NB4 (cell line): ENCODE measurements around the gene CNGA1.

Experiments
- CTCF ChIP-seq: IDR thresholded peaks from one replicate; pipeline ENCODE4 v1.5.1; 2012; ENCODE audit warnings: low read depth, low read length
- POLR2A ChIP-seq: IDR thresholded peaks from 2 replicates; pipeline ENCODE4 v1.6.1; 2011; ENCODE audit warnings: mild to moderate bottlenecking; ENCODE audit not compliant: insufficient read length; ENCODE audit errors: extremely low read depth

- TF ChIP-seq POLR2A (no peak), CTCF (no peak)
These were observed 12.2 kb upstream of the CNGA1 start for GRCh38 chr4:48028696-48029095.
